Keratinocyte (primary cell): ENCODE measurements around the gene SETDB1.

Experiments used
- EZH2 ChIP-seq: IDR thresholded peaks from one replicate; pipeline ENCODE4 v1.6.1; 2012; ENCODE audit warnings: inconsistent platforms, mild to moderate bottlenecking, low read length, moderate library complexity
- TF ChIP-seq, protein P1 (sequence below), 3 experiments: IDR thresholded peaks in 1 of 3; conservative IDR thresholded peaks in 1 of 3; optimal IDR thresholded peaks in 1 of 3; 2 replicates in 2 of 3; 3 replicates in 1 of 3; pipeline versions ENCODE3 to v1.5.1; 2011; ENCODE audit warnings: low read length in 3 of 3, mild to moderate bottlenecking in 3 of 3, moderate library complexity in 2 of 3, control low read depth in 1 of 3, inconsistent platforms in 1 of 3; ENCODE audit not compliant: insufficient read depth in 2 of 3; ENCODE audit errors: extremely low read depth in 1 of 3

DNA sequence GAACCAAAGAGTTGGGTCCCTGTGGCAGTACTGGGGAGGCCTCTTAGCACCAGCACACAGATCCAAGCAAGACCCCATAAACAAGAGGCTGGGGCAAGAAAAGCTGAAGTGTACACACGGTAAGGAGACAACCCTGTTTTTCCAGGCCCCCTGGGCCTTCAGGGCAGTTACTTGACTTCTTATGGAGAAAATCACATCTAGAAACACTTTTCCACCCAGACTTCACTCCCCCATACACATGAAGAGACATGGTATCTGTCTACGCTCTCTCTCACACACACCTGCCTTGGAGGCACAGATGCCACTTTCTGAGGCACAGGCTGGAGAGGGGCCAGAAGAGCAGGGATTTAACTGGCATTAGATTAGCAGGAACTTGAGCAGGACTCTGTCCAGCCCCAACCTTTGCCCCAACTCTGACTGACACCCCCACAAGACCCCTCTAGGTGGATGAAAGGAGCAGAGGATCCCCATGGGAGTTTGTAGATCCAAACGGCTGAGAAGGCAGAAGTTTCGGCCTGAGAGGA, 46.3 kb downstream of the SETDB1 start:
- TF ChIP-seq, protein P1, sequence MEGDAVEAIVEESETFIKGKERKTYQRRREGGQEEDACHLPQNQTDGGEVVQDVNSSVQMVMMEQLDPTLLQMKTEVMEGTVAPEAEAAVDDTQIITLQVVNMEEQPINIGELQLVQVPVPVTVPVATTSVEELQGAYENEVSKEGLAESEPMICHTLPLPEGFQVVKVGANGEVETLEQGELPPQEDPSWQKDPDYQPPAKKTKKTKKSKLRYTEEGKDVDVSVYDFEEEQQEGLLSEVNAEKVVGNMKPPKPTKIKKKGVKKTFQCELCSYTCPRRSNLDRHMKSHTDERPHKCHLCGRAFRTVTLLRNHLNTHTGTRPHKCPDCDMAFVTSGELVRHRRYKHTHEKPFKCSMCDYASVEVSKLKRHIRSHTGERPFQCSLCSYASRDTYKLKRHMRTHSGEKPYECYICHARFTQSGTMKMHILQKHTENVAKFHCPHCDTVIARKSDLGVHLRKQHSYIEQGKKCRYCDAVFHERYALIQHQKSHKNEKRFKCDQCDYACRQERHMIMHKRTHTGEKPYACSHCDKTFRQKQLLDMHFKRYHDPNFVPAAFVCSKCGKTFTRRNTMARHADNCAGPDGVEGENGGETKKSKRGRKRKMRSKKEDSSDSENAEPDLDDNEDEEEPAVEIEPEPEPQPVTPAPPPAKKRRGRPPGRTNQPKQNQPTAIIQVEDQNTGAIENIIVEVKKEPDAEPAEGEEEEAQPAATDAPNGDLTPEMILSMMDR (optimal IDR thresholded peaks at IDR 0.05 in 1 of 3, IDR thresholded peaks at IDR 0.05 in 1 of 3, conservative IDR thresholded peaks at IDR 0.05 in 1 of 3; ENCODE audit: extremely low read depth in 1 of 3, insufficient read depth in 2 of 3, low read length in 3 of 3), result no peak
- TF ChIP-seq EZH2, result no peak
